ENCODE results near the gene ZNF143.

ZNF143 gene

GRCh38 chr11:9459667-9460321, 1.0 kb upstream of the ZNF143 start:
- TF ChIP-seq ZFX (IDR thresholded peaks at IDR 0.05; ENCODE audit: borderline replicate concordance): no peak
- TF ChIP-seq, protein P1, sequence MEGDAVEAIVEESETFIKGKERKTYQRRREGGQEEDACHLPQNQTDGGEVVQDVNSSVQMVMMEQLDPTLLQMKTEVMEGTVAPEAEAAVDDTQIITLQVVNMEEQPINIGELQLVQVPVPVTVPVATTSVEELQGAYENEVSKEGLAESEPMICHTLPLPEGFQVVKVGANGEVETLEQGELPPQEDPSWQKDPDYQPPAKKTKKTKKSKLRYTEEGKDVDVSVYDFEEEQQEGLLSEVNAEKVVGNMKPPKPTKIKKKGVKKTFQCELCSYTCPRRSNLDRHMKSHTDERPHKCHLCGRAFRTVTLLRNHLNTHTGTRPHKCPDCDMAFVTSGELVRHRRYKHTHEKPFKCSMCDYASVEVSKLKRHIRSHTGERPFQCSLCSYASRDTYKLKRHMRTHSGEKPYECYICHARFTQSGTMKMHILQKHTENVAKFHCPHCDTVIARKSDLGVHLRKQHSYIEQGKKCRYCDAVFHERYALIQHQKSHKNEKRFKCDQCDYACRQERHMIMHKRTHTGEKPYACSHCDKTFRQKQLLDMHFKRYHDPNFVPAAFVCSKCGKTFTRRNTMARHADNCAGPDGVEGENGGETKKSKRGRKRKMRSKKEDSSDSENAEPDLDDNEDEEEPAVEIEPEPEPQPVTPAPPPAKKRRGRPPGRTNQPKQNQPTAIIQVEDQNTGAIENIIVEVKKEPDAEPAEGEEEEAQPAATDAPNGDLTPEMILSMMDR (IDR thresholded peaks at IDR 0.05): no peak
- peak overlapping the region; percentile 100 for H3K27ac ChIP-seq

GRCh38 chr11:9461063-9461759, 399 bp downstream of the ZNF143 start:
- peak overlapping the region; percentile 100 for H3K27ac ChIP-seq
- peak; percentile 71; the same call in 1 of the 2 replicates for TF ChIP-seq ZFX (IDR thresholded peaks at IDR 0.05; ENCODE audit: borderline replicate concordance)
- TF ChIP-seq, protein P1 (IDR thresholded peaks at IDR 0.05): no peak

DNA sequence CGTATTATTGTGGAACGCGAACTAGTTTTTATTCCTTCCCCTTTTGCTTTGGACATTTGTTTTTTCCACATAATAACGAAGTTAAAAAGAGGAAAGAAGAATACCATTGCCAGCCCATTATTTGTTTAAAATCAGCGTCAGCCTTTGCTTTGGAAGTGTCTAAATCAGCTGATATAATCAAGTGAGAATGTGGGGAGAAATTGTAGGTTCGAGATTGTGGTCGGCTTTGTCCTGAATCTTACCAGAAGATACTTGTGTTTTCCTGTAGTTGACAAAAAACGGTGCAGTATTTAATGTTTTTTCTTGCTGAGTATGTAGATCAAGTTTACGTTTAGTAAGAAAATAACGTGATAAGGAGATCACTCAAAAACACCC, 935 bp downstream of the ZNF143 start:
- no peak for TF ChIP-seq ZFX (IDR thresholded peaks at IDR 0.05; ENCODE audit: borderline replicate concordance)
- TF ChIP-seq, protein P1 (IDR thresholded peaks at IDR 0.05): no peak
- H3K27ac ChIP-seq: peak overlapping the region; percentile 100

DNA sequence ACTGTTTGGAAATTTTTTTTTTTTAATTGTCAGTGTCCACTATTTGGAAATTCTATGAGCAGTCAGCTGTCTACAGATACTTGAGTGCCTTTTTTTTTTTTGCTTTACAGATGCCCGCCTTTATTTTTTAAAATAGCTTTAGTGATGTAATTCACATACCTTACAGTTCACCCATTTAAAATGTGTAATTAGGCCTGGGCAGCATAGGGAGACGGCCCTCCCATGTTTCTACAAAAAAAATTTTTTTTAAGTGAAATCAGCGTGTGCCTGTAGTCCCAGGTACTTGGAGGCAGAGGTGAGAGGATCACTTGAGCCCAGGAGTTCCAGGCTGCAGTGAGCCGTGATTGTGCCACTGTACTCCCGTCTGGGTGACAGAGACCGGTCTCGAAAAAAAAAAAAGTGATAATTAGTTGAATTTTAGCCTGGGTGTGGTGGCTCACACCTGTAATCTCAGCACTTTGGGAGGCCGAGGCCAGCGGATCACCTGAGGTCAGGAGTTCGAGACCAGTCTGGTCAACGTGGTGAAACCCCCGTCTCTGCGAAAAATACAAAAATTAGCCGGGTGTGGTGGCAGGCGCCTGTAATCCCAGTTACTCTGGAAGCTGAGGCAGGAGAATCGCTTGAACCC, 1.5 kb downstream of the ZNF143 start:
- peak overlapping the region; percentile 100 for H3K27ac ChIP-seq
- TF ChIP-seq ZFX (IDR thresholded peaks at IDR 0.05; ENCODE audit: borderline replicate concordance): no peak
- TF ChIP-seq, protein P1 (IDR thresholded peaks at IDR 0.05): no peak

DNA sequence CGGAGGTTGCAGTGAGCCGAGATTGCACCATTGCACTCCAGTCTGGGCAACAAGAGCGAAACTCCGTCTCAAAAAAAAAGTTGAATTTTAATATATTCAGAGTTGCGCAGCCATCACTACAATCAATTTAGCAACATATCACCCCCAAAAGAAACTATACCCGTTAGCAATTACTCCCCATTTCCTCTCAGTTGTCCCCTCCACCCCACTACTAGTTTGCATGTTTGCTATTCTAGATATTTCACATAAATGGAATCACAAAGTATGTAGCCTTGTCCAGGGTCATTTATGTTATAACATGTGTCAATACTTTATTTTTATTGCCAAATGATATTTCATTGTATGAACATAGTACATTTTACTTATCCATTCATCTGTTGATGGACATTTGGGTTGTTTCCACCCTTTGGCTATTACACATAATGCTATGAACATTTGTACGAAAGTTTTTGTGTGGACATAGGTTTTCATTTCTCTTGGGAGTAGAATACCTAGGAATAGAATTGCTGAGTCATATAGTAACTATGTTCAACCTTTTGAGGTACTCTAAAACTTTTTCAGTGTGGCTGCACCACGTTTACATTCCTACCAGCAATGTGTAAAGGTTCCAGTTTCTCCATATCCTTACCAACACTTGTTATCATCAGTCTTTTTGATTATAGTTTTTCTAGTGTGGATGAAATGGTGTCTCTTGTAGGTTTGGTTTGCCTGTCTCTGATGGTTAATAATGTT, 2.2 kb downstream of the ZNF143 start:
- TF ChIP-seq, protein P1 (IDR thresholded peaks at IDR 0.05): no peak
- TF ChIP-seq ZFX (IDR thresholded peaks at IDR 0.05; ENCODE audit: borderline replicate concordance): no peak
- peak overlapping the region; percentile 100 for H3K27ac ChIP-seq

DNA sequence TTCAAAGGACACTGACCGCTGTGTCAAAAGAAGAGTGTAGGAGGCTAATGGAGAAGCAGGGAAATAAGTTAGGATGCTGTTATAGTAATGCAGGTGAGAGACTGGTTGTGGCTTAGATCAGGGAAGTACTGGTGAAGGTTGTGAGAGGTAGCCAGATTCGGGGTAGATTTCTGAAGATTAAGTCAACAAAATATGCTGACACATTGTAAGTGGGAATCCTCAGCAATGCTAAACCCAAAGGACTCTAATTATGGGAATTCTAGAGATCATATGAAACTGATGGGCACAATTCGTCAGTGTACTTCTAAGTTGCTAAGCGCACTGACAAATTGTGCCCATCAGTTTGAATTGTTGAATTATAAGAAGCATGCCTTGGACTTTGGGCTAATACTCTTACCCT, 10.0 kb downstream of the ZNF143 start:
- no peak overlapping the region for H3K27ac ChIP-seq

More for the DNA sequence above, 10.0 kb downstream of the ZNF143 start:
- TF ChIP-seq, protein P1 (IDR thresholded peaks at IDR 0.05): no peak
- TF ChIP-seq ZFX (IDR thresholded peaks at IDR 0.05; ENCODE audit: borderline replicate concordance): no peak
